Measurements from ENCODE around the gene TH. TPM values are rescaled to one million over a fixed set of nuclear protein-coding genes. Genes with fewer than 3 reads are reported as not detected.

The TH gene
- total and polyA plus RNA-seq, 9 of the 15 experiments (the other 6 are each of a cell fraction or from before 2014, with no cell fraction given) = not detected

DNA sequence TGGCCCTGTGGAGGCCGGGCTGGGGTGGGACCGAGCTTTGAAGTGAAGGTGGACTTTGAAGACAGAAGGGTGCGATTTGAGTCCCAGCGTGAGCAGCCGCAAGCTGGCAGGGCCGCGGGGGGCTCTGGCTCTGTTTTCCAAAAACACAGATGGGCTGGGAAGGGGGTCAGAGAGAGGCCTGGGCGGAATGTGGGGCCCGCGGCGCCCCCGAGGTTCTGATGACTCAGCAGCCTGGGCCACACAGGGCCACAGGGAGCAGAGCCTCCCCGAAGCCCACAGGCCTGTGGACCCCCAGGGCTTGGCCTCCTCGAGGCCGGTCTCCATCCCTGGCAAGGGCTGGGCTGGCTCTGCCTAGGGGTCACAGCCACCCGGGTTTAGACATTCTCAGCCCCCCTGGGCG is 16.7 kb downstream of the TH start:
- DNase-seq (ENCODE audit: extremely low read depth in 1 of 4, low spot score in 3 of 4) = no peak
- POLR2A ChIA-PET = interaction anchor here (0.7 kb wide), 1 partner anchor 251 kb away, joined by 5 read pairs; no protein-coding TSS in a partner anchor
- Histone ChIP-seq H3K9me3 (replicated peaks; ENCODE audit: control insufficient read depth, insufficient read depth, low read depth, low read length) (no peaks in the 10 kb centered on the region), H3K9me1 (ENCODE audit: control insufficient read depth, insufficient read depth, low read length) (no peaks in the 10 kb centered on the region), H3K27ac (ENCODE audit: extremely low read depth, low read depth, low read length) (no peak overlapping the region), H3K36me3 (ENCODE audit: control insufficient read depth, insufficient read depth, low read length) (no peaks in the 10 kb centered on the region), H3K4me1 (replicated peaks in 1 of 2; ENCODE audit: control insufficient read depth in 2 of 2, insufficient read depth in 2 of 2, low read length in 2 of 2) (peaks cover 0 to 38% of the 10 kb centered on the region in 2 experiments; a peak in 1 of 5 replicates), H3K4me3 (no peak overlapping the region), H3K79me2 (ENCODE audit: control insufficient read depth, insufficient read depth, low read length) (no peaks in the 10 kb centered on the region), H3K9ac (ENCODE audit: insufficient read depth in 1 of 2, low read depth in 2 of 2, low read length in 2 of 2) (no peak overlapping the region; a peak in 1 of 4 replicates), H4K20me1 (replicated peaks; ENCODE audit: control insufficient read depth, insufficient read depth, low read length) (peaks cover 15% of the 10 kb centered on the region; the same call in 1 of the 2 replicates), H3K4me2 (ENCODE audit: insufficient read depth, low read length) (no peak overlapping the region), H2AFZ (ENCODE audit: low read depth, low read length) (no peak overlapping the region), H3K27me3 (ENCODE audit: control insufficient read depth in 2 of 2, insufficient read depth in 2 of 2, low read length in 2 of 2) (peaks cover 0 to 20% of the 10 kb centered on the region in 2 experiments; a peak in 3 of 5 replicates)
- FAIRE-seq = no peak
- peak; percentile 26; the same call in 1 of the 2 replicates for TF ChIP-seq MAFG (tag; conservative IDR thresholded peaks at IDR 0.05)
- TF ChIP-seq PTTG1 (tag; IDR thresholded peaks at IDR 0.05; ENCODE audit: low read depth) = no peak
- no peak for TF ChIP-seq WHSC1 (IDR thresholded peaks at IDR 0.05; ENCODE audit: low read length)
- TF ChIP-seq, protein P1, sequence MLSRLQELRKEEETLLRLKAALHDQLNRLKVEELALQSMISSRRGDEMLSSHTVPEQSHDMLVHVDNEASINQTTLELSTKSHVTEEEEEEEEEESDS (CRISPR knock-in tag; IDR thresholded peaks at IDR 0.05) = no peak
- no peak for TF ChIP-seq JUND (IDR thresholded peaks at IDR 0.05; ENCODE audit: borderline replicate concordance, low read depth, low read length)
- TF ChIP-seq JUND (tag; IDR thresholded peaks at IDR 0.05; ENCODE audit: borderline replicate concordance, low read depth, low read length) = no peak
- TF ChIP-seq ZNF316 (IDR thresholded peaks at IDR 0.05) = peak; percentile 57
- no peak for TF ChIP-seq HNRNPL (IDR thresholded peaks at IDR 0.05; ENCODE audit: low read depth, low read length)
- in situ Hi-C loops (cut with MboI) (loop anchor here (10.0 kb wide), 2 partner anchors 300 to 460 kb away; partner anchors contain the start of genes KRTAP5-6 and LSP1), intact Hi-C loops (cut with micrococcal nuclease) (loop anchor here (5.0 kb wide), 1 partner anchor 328 kb away; no protein-coding TSS in a partner anchor)
- 4% methylated on average over 14 of the region's 17 CpGs for WGBS (ENCODE audit: insufficient coverage, low coverage, missing lambda C conversion rate)
- ATAC-seq = no peak
- no TSS peak for BruUV-seq (replicated peaks)
- CTCF ChIA-PET (ENCODE audit: low intra/inter-chr PET ratio) = interaction anchor here (1.1 kb wide), 1 partner anchor 118 kb away, joined by 5 read pairs; no protein-coding TSS in a partner anchor

Measured in K562 (cell line).